OCI-LY7 (cell line): ENCODE measurements around the gene SERTAD2. TPM values are rescaled to one million over a fixed set of nuclear protein-coding genes. Genes with fewer than 3 reads are reported as not detected.

Experiments used
- BruUV-seq: library from RNA; stranded (reverse); fragments of 400-500 nt; replicated peaks from 2 replicates; lab custom pipeline; 2021; lab: Mats Ljungman, UMichigan
- CTCF ChIA-PET: fragments of 300-600 bp; sonication (Branson Sonifier 250); formaldehyde crosslinking; loops from one replicate; lab custom pipeline; 2022; ENCODE audit warnings: antibody characterized with exemption; ENCODE audit not compliant: unreplicated experiment; lab: Charles Lee
- POLR2A ChIA-PET: fragments of 300-600 bp; sonication (Branson Sonifier 250); formaldehyde crosslinking; loops from one replicate; lab custom pipeline; 2022; ENCODE audit warnings: antibody characterized with exemption; lab: Charles Lee
- DNase-seq: peaks from one replicate; pipeline ENCODE4 v3.0.0-alpha.2; 2015; ENCODE audit warnings: low spot score
- H2AFZ ChIP-seq: fragments of 200-600 bp; sonication (generic), shearing (Covaris generic); 2 replicates; pipeline ENCODE4 v1.6.1; 2014; ENCODE audit warnings: mild to moderate bottlenecking, antibody characterized with exemption, low read length, moderate library complexity
- H3K27ac ChIP-seq: fragments of 200-600 bp; sonication (generic); 2 replicates; pipeline ENCODE4 v1.5.1; 2014; ENCODE audit warnings: mixed run types, low read depth, mild to moderate bottlenecking, moderate library complexity, low read length, inconsistent platforms; ENCODE audit not compliant: poor library complexity, severe bottlenecking
- H3K36me3 ChIP-seq: fragments of 200-600 bp; sonication (generic); 2 replicates; pipeline ENCODE4 v1.6.1; 2014; ENCODE audit warnings: mild to moderate bottlenecking, antibody characterized with exemption, low read length, moderate library complexity, mixed read lengths; ENCODE audit not compliant: insufficient read depth
- H3K4me1 ChIP-seq: fragments of 200-600 bp; sonication (generic); 2 replicates; pipeline ENCODE4 v1.5.1; 2014; ENCODE audit warnings: mild to moderate bottlenecking, low read length; ENCODE audit not compliant: insufficient read depth, poor library complexity, severe bottlenecking
- H3K4me2 ChIP-seq: fragments of 200-600 bp; sonication (generic); 2 replicates; pipeline ENCODE4 v1.6.1; 2014; ENCODE audit warnings: mild to moderate bottlenecking, low read length
- H3K4me3 ChIP-seq: fragments of 200-600 bp; sonication (generic); 2 replicates; pipeline ENCODE4 v1.5.1; 2014; ENCODE audit warnings: mild to moderate bottlenecking, low read depth, low read length; ENCODE audit not compliant: poor library complexity, severe bottlenecking
- H3K79me2 ChIP-seq: fragments of 200-600 bp; sonication (generic); 2 replicates; pipeline ENCODE4 v1.6.1; 2016; ENCODE audit warnings: low read depth, mild to moderate bottlenecking, low read length, moderate library complexity, mixed read lengths; ENCODE audit not compliant: insufficient read depth
- H3K9me2 ChIP-seq: fragments of 200-600 bp; sonication (generic); 2 replicates; pipeline ENCODE4 v1.6.1; 2016; ENCODE audit warnings: mild to moderate bottlenecking, low read length, mixed read lengths; ENCODE audit not compliant: insufficient read depth
- H3K9me3 ChIP-seq: fragments of 200-600 bp; sonication (generic); 2 replicates; pipeline ENCODE4 v1.6.1; 2014; ENCODE audit warnings: mild to moderate bottlenecking, mixed run types, low read length, mixed read lengths
- H4K20me1 ChIP-seq: fragments of 200-600 bp; sonication (generic); 2 replicates; pipeline ENCODE4 v1.6.1; 2014; ENCODE audit warnings: mild to moderate bottlenecking, antibody characterized with exemption, low read length, moderate library complexity, mixed read lengths; ENCODE audit not compliant: insufficient read depth
- EZH2phosphoT487 ChIP-seq: fragments of 200-600 bp; sonication (generic); IDR thresholded peaks from 2 replicates; pipeline ENCODE4 v1.6.1; 2018; ENCODE audit warnings: low read depth, borderline replicate concordance, mild to moderate bottlenecking, mixed run types, antibody characterized with exemption, low read length, moderate library complexity, mixed read lengths
- intact Hi-C: fragments of 100-400 bp; cut with micrococcal nuclease; formaldehyde crosslinking; loops from one replicate; pipeline ENCODE4 v1.10.0; 2022; ENCODE audit not compliant: unreplicated experiment
- total RNA-seq, 2 experiments: library from RNA; depleted of rRNA in 1 of 2; stranded (reverse); fragments of >200 nt in 1 of 2; shearing (Covaris generic) in 1 of 2; gene quantifications; 2 replicates each; pipeline ENCODE4 v1.2.3, GENCODE V29; 2014 to 2022
- TF ChIP-seq, protein P1 (sequence below): fragments of 200-600 bp; sonication (generic); conservative IDR thresholded peaks from 2 replicates; pipeline ENCODE4 v1.5.1; 2014; ENCODE audit warnings: mild to moderate bottlenecking, antibody characterized with exemption, low read length, moderate library complexity, mixed read lengths

SERTAD2 gene
- total RNA-seq, 2 experiments from 2014 or later: 11.5 to 54.5 TPM

- CTCF ChIA-PET: no interaction called here
- BruUV-seq: no TSS peak
- POLR2A ChIA-PET: interaction anchor here (0.9 to 1.3 kb wide), 4 partner anchors 9 to 40 kb away, joined by 3 to 5 read pairs (median 4); no protein-coding TSS in a partner anchor
- H3K4me1 ChIP-seq: peaks cover 17% of the 10 kb centered on the region
- no peak overlapping the region for H3K27ac ChIP-seq
- no peak for TF ChIP-seq EZH2phosphoT487
- TF ChIP-seq, protein P1, sequence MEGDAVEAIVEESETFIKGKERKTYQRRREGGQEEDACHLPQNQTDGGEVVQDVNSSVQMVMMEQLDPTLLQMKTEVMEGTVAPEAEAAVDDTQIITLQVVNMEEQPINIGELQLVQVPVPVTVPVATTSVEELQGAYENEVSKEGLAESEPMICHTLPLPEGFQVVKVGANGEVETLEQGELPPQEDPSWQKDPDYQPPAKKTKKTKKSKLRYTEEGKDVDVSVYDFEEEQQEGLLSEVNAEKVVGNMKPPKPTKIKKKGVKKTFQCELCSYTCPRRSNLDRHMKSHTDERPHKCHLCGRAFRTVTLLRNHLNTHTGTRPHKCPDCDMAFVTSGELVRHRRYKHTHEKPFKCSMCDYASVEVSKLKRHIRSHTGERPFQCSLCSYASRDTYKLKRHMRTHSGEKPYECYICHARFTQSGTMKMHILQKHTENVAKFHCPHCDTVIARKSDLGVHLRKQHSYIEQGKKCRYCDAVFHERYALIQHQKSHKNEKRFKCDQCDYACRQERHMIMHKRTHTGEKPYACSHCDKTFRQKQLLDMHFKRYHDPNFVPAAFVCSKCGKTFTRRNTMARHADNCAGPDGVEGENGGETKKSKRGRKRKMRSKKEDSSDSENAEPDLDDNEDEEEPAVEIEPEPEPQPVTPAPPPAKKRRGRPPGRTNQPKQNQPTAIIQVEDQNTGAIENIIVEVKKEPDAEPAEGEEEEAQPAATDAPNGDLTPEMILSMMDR: no peak; the same call in 1 of the 2 replicates
- no peak for DNase-seq
- H3K36me3 ChIP-seq: no peaks in the 10 kb centered on the region
- H3K9me2 ChIP-seq: no peaks in the 10 kb centered on the region
- H4K20me1 ChIP-seq: no peaks in the 10 kb centered on the region
- H3K9me3 ChIP-seq: no peaks in the 10 kb centered on the region
- H3K4me2 ChIP-seq: no peak overlapping the region
- H2AFZ ChIP-seq: no peak overlapping the region
- no peak overlapping the region for H3K4me3 ChIP-seq
- intact Hi-C loops: loop anchor here (10.0 kb wide), 1 partner anchor 288 kb away; no protein-coding TSS in a partner anchor
- H3K79me2 ChIP-seq: no peaks in the 10 kb centered on the region
Measured at GRCh38 chr2:64622443-64623241, 31.1 kb downstream of the SERTAD2 start.

DNA sequence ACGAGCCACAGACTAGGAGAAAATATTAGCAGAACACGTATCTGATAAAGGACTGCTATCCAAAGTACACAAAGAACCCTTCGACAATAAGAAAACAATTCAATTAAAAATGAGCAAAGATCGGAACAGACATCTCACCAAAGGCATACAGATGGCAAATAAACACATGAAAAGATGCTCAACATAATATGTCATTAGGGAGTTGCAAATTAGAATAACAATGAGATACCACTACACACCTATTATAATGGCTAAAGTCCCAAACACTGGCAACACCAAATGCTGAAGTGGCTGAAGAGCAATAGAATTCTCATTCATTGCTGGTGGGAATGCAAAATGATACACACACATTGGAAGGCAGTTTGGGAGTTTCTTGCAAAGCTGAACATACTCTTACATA lies 33.1 kb downstream of the SERTAD2 start:
- ChIA-PET CTCF (no interaction called here), POLR2A (interaction anchor here (1.9 kb wide), 1 partner anchor 15 kb away, joined by 4 read pairs; no protein-coding TSS in a partner anchor)
- no peaks in the 10 kb centered on the region for H4K20me1 ChIP-seq

More for the DNA sequence above, 33.1 kb downstream of the SERTAD2 start:
- DNase-seq: no peak
- H3K79me2 ChIP-seq: no peaks in the 10 kb centered on the region
- no peak overlapping the region for H3K4me3 ChIP-seq
- TF ChIP-seq, protein P1: no peak
- TF ChIP-seq EZH2phosphoT487: no peak
- peaks cover 3% of the 10 kb centered on the region for H3K4me1 ChIP-seq
- intact Hi-C loops: loop anchor here (10.0 kb wide), 1 partner anchor 286 kb away; no protein-coding TSS in a partner anchor
- H3K36me3 ChIP-seq: no peaks in the 10 kb centered on the region
- no peak overlapping the region for H3K27ac ChIP-seq
- no peaks in the 10 kb centered on the region for H3K9me3 ChIP-seq
- H2AFZ ChIP-seq: no peak overlapping the region
- no peaks in the 10 kb centered on the region for H3K9me2 ChIP-seq
- no peak overlapping the region for H3K4me2 ChIP-seq
- no TSS peak for BruUV-seq
